GM23248 (cell line): Measurements from ENCODE around the gene CROCC.

Experiments
- EZH2 ChIP-seq: fragments of 200-600 bp; sonication (generic); IDR thresholded peaks from 2 replicates; pipeline ENCODE4 v1.6.1; 2018; ENCODE audit warnings: antibody characterized with exemption, mild to moderate bottlenecking; ENCODE audit not compliant: insufficient read depth, poor library complexity, severe bottlenecking
- EZH2phosphoT487 ChIP-seq: fragments of 200-600 bp; sonication (generic); IDR thresholded peaks from 2 replicates; pipeline ENCODE4 v1.6.1; 2018; ENCODE audit warnings: antibody characterized with exemption, moderate library complexity, mild to moderate bottlenecking, low read depth; ENCODE audit not compliant: insufficient read depth

- TF ChIP-seq EZH2 (no peak), EZH2phosphoT487 (no peak)
These were observed 94.6 kb downstream of the CROCC start for GRCh38 chr1:17016317-17016661.
